HG03095 (cell line): ENCODE results near the gene TYW3.

Source experiments
- ATAC-seq: cut with Tn5 transposase; IDR thresholded peaks from one replicate; pipeline ENCODE4 v1.9.1; 2021; ENCODE audit warnings: moderate library complexity; ENCODE audit not compliant: unreplicated experiment

TYW3 gene

GRCh38 chr1:74780594-74780993 lies 47.6 kb downstream of the TYW3 start:
- ATAC-seq = no peak

GRCh38 chr1:74785944-74786343 lies 53.0 kb downstream of the TYW3 start:
- no peak for ATAC-seq

- ATAC-seq = no peak
Observed at GRCh38 chr1:74790453-74790852, 57.5 kb downstream of the TYW3 start.

GRCh38 chr1:74791491-74791890 lies 58.5 kb downstream of the TYW3 start:
- ATAC-seq = no peak

GRCh38 chr1:74799119-74799657 lies 66.2 kb downstream of the TYW3 start:
- ATAC-seq = no peak

- ATAC-seq = peak; percentile 61
Observed at GRCh38 chr1:74811436-74812179, 78.7 kb downstream of the TYW3 start.

GRCh38 chr1:74812180-74812541 lies 79.2 kb downstream of the TYW3 start:
- ATAC-seq = peak; percentile 98
